ENCODE results near the gene ATP13A1.

- TF ChIP-seq POLR2A (IDR thresholded peaks at IDR 0.05) = no peak
- TF ChIP-seq CTCF (IDR thresholded peaks at IDR 0.05) = no peak
Observed at GRCh38 chr19:19650331-19650730, 13.1 kb downstream of the ATP13A1 start.
